Measurements from ENCODE around the gene CFAP52. TPM values are rescaled to one million over a fixed set of nuclear protein-coding genes. Genes with fewer than 3 reads are reported as not detected.

CFAP52 gene
- total and polyA plus RNA-seq, 2 of the 13 experiments (the other 11 are each of a cell fraction or from before 2014, with no cell fraction given) = not detected

- TF ChIP-seq, protein P1, sequence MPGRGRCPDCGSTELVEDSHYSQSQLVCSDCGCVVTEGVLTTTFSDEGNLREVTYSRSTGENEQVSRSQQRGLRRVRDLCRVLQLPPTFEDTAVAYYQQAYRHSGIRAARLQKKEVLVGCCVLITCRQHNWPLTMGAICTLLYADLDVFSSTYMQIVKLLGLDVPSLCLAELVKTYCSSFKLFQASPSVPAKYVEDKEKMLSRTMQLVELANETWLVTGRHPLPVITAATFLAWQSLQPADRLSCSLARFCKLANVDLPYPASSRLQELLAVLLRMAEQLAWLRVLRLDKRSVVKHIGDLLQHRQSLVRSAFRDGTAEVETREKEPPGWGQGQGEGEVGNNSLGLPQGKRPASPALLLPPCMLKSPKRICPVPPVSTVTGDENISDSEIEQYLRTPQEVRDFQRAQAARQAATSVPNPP (CRISPR knock-in tag; IDR thresholded peaks at IDR 0.05) = no peak
- TF ChIP-seq ELF1 (CRISPR knock-in tag; IDR thresholded peaks at IDR 0.05) (no peak), SRY (CRISPR knock-in tag; IDR thresholded peaks at IDR 0.05) (0 out of 2 replicates have a peak, but pooled peaks have one; percentile 32), SATB2 (CRISPR knock-in tag; IDR thresholded peaks at IDR 0.05) (peak; percentile 39; the same call in 1 of the 2 replicates), ZNF510 (CRISPR knock-in tag; IDR thresholded peaks at IDR 0.05; ENCODE audit: low read depth) (no peak), SMC3 (IDR thresholded peaks at IDR 0.05; ENCODE audit: low read length) (no peak), RXRA (CRISPR knock-in tag; IDR thresholded peaks at IDR 0.05) (0 out of 2 replicates have a peak, but pooled peaks have one; percentile 32), ZNF619 (CRISPR knock-in tag; IDR thresholded peaks at IDR 0.05) (no peak), ZNF788 (CRISPR knock-in tag; IDR thresholded peaks at IDR 0.05; ENCODE audit: borderline replicate concordance) (no peak), EEA1 (CRISPR knock-in tag; IDR thresholded peaks at IDR 0.05; ENCODE audit: borderline replicate concordance) (no peak), ZFP1 (CRISPR knock-in tag; IDR thresholded peaks at IDR 0.05) (no peak), JDP2 (CRISPR knock-in tag; IDR thresholded peaks at IDR 0.05; ENCODE audit: borderline replicate concordance) (no peak), ZNF790 (CRISPR knock-in tag; IDR thresholded peaks at IDR 0.05; ENCODE audit: borderline replicate concordance) (no peak), PATZ1 (CRISPR knock-in tag; IDR thresholded peaks at IDR 0.05) (peak; percentile 35; the same call in 1 of the 2 replicates), YEATS4 (CRISPR knock-in tag; IDR thresholded peaks at IDR 0.05; ENCODE audit: borderline replicate concordance) (peak; percentile 55; the same call in 1 of the 2 replicates), TEAD3 (CRISPR knock-in tag; optimal IDR thresholded peaks at IDR 0.05; ENCODE audit: borderline replicate concordance) (peak; percentile 18), SPEN (CRISPR knock-in tag; IDR thresholded peaks at IDR 0.05; ENCODE audit: low read depth) (no peak), HMG20A (CRISPR knock-in tag; IDR thresholded peaks at IDR 0.05; ENCODE audit: borderline replicate concordance) (no peak), ZNF12 (CRISPR knock-in tag; IDR thresholded peaks at IDR 0.05) (0 out of 2 replicates have a peak, but pooled peaks have one; percentile 16)
- TF ChIP-seq, protein P2, sequence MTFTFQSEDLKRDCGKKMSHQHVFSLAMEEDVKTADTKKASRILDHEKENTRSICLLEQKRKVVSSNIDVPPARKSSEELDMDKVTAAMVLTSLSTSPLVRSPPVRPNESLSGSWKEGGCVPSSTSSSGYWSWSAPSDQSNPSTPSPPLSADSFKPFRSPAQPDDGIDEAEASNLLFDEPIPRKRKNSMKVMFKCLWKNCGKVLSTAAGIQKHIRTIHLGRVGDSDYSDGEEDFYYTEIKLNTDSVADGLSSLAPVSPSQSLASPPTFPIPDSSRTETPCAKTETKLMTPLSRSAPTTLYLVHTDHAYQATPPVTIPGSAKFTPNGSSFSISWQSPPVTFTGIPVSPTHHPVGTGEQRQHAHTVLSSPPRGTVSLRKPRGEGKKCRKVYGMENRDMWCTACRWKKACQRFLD (CRISPR knock-in tag; IDR thresholded peaks at IDR 0.05; ENCODE audit: borderline replicate concordance) = no peak; the same call in 1 of the 2 replicates
- TF ChIP-seq, protein P3, sequence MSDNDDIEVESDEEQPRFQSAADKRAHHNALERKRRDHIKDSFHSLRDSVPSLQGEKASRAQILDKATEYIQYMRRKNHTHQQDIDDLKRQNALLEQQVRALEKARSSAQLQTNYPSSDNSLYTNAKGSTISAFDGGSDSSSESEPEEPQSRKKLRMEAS (IDR thresholded peaks at IDR 0.05) = 0 out of 2 replicates have a peak, but pooled peaks have one; percentile 28
- TF ChIP-seq, protein P4, sequence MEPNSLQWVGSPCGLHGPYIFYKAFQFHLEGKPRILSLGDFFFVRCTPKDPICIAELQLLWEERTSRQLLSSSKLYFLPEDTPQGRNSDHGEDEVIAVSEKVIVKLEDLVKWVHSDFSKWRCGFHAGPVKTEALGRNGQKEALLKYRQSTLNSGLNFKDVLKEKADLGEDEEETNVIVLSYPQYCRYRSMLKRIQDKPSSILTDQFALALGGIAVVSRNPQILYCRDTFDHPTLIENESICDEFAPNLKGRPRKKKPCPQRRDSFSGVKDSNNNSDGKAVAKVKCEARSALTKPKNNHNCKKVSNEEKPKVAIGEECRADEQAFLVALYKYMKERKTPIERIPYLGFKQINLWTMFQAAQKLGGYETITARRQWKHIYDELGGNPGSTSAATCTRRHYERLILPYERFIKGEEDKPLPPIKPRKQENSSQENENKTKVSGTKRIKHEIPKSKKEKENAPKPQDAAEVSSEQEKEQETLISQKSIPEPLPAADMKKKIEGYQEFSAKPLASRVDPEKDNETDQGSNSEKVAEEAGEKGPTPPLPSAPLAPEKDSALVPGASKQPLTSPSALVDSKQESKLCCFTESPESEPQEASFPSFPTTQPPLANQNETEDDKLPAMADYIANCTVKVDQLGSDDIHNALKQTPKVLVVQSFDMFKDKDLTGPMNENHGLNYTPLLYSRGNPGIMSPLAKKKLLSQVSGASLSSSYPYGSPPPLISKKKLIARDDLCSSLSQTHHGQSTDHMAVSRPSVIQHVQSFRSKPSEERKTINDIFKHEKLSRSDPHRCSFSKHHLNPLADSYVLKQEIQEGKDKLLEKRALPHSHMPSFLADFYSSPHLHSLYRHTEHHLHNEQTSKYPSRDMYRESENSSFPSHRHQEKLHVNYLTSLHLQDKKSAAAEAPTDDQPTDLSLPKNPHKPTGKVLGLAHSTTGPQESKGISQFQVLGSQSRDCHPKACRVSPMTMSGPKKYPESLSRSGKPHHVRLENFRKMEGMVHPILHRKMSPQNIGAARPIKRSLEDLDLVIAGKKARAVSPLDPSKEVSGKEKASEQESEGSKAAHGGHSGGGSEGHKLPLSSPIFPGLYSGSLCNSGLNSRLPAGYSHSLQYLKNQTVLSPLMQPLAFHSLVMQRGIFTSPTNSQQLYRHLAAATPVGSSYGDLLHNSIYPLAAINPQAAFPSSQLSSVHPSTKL (CRISPR knock-in tag; IDR thresholded peaks at IDR 0.05) = peak; percentile 47; the same call in 1 of the 2 replicates
These were observed 69.6 kb downstream of the CFAP52 start (continued) for GRCh38 chr17:9645851-9646545.
